ENCODE data around the gene BIRC6. TPM values are rescaled to one million over a fixed set of nuclear protein-coding genes. Genes with fewer than 3 reads are reported as not detected.
"Not testable (repeated sequence)": the region's sequence is repeated elsewhere in the genome, so short reads cannot be mapped to it uniquely, and the experiment has no call there.

BIRC6 gene
- total RNA-seq, 1 donor from 2014 or later, result 73.0 TPM

GRCh38 chr2:32457814-32458213, 101.0 kb downstream of the BIRC6 start:
- TF ChIP-seq CTCF (IDR thresholded peaks at IDR 0.05; ENCODE audit: insufficient read depth, low read length, poor library complexity, severe bottlenecking), result no peak
- no peak overlapping the region for H3K4me3 ChIP-seq (ENCODE audit: low read depth, low read length)
- DNase-seq (ENCODE audit: low read depth), result no peak
- no peaks in the 10 kb centered on the region for H3K36me3 ChIP-seq (ENCODE audit: control insufficient read depth, insufficient read depth, low read length)
- no peaks in the 10 kb centered on the region for H3K27me3 ChIP-seq (ENCODE audit: control insufficient read depth, insufficient read depth, low read length)

GRCh38 chr2:32460861-32461260, 104.0 kb downstream of the BIRC6 start:
- not testable (repeated sequence) for H3K27me3 ChIP-seq (ENCODE audit: control insufficient read depth, insufficient read depth, low read length); DNase-seq (ENCODE audit: low read depth); H3K36me3 ChIP-seq (ENCODE audit: control insufficient read depth, insufficient read depth, low read length); H3K4me3 ChIP-seq (ENCODE audit: low read depth, low read length)

- no peak for DNase-seq (ENCODE audit: low read depth)
- H3K36me3 ChIP-seq (ENCODE audit: control insufficient read depth, insufficient read depth, low read length), result no peaks in the 10 kb centered on the region
- no peak for TF ChIP-seq CTCF (IDR thresholded peaks at IDR 0.05; ENCODE audit: insufficient read depth, low read length, poor library complexity, severe bottlenecking)
- no peak overlapping the region for H3K4me3 ChIP-seq (ENCODE audit: low read depth, low read length)
- H3K27me3 ChIP-seq (ENCODE audit: control insufficient read depth, insufficient read depth, low read length), result no peaks in the 10 kb centered on the region
Observed at GRCh38 chr2:32463110-32463509, 106.3 kb downstream of the BIRC6 start.

- H3K36me3 ChIP-seq (ENCODE audit: control insufficient read depth, insufficient read depth, low read length), result peaks cover 2% of the 10 kb centered on the region
- DNase-seq (ENCODE audit: low read depth), result no peak
Observed at GRCh38 chr2:32464431-32464830, 107.6 kb downstream of the BIRC6 start.

GRCh38 chr2:32472605-32473004, 115.8 kb downstream of the BIRC6 start:
- Histone ChIP-seq H3K36me3 (ENCODE audit: control insufficient read depth, insufficient read depth, low read length) (peaks cover 3% of the 10 kb centered on the region), H3K4me3 (ENCODE audit: low read depth, low read length) (no peak overlapping the region), H3K27me3 (ENCODE audit: control insufficient read depth, insufficient read depth, low read length) (no peaks in the 10 kb centered on the region)
- DNase-seq (ENCODE audit: low read depth), result no peak
- no peak for TF ChIP-seq CTCF (IDR thresholded peaks at IDR 0.05; ENCODE audit: insufficient read depth, low read length, poor library complexity, severe bottlenecking)

More at GRCh38 chr2:32464431-32464830, 107.6 kb downstream of the BIRC6 start:
- no peak for TF ChIP-seq CTCF (IDR thresholded peaks at IDR 0.05; ENCODE audit: insufficient read depth, low read length, poor library complexity, severe bottlenecking)
- H3K27me3 ChIP-seq (ENCODE audit: control insufficient read depth, insufficient read depth, low read length), result no peaks in the 10 kb centered on the region
- no peak overlapping the region for H3K4me3 ChIP-seq (ENCODE audit: low read depth, low read length)

- no peak for DNase-seq (ENCODE audit: low read depth)
- peaks cover 1% of the 10 kb centered on the region for H3K36me3 ChIP-seq (ENCODE audit: control insufficient read depth, insufficient read depth, low read length)
- no peak overlapping the region for H3K4me3 ChIP-seq (ENCODE audit: low read depth, low read length)
- no peaks in the 10 kb centered on the region for H3K27me3 ChIP-seq (ENCODE audit: control insufficient read depth, insufficient read depth, low read length)
- no peak for TF ChIP-seq CTCF (IDR thresholded peaks at IDR 0.05; ENCODE audit: insufficient read depth, low read length, poor library complexity, severe bottlenecking)
Observed at GRCh38 chr2:32474381-32474780, 117.6 kb downstream of the BIRC6 start.
